Thoracic aorta (tissue), 2 donors: ENCODE data around the gene HOXC9. TPM values are rescaled to one million over a fixed set of nuclear protein-coding genes. Genes with fewer than 3 reads are reported as not detected.

Experiments used
- ATAC-seq: fragments of 150-250 bp; one replicate; pipeline ENCODE4 v1.8.0; 2017; ENCODE audit warnings: low read depth; ENCODE audit not compliant: insufficient number of reproducible peaks, low FRiP score
- DNase-seq: peaks from one replicate; pipeline ENCODE4 v3.0.0-alpha.2; 2020; ENCODE audit warnings: low spot score
- H3K27ac ChIP-seq, 2 donors: fragments of 200-600 bp; sonication (generic); 1 replicate in 1 of 2; 2 replicates in 1 of 2; pipeline ENCODE4 v1.5.1; 2016; ENCODE audit warnings: mild to moderate bottlenecking in 2 of 2, moderate library complexity in 2 of 2
- H3K27me3 ChIP-seq: fragments of 200-600 bp; sonication (generic); replicated peaks from 2 replicates; pipeline ENCODE4 v1.6.0; 2016; ENCODE audit warnings: mild to moderate bottlenecking; ENCODE audit not compliant: insufficient read depth
- H3K36me3 ChIP-seq: fragments of 200-600 bp; sonication (generic); one replicate; pipeline ENCODE4 v1.5.1; 2016
- H3K4me1 ChIP-seq, 2 donors: fragments of 200-600 bp; sonication (generic); 1 replicate in 1 of 2; 2 replicates in 1 of 2; pipeline versions ENCODE4 v1.5.1 to v1.6.0; 2016; ENCODE audit warnings: low read depth in 2 of 2, mild to moderate bottlenecking in 1 of 2; ENCODE audit not compliant: control insufficient read depth in 1 of 2
- H3K4me3 ChIP-seq: fragments of 200-600 bp; sonication (generic); 2 replicates; pipeline ENCODE4 v1.5.1; 2016; ENCODE audit warnings: mild to moderate bottlenecking
- H3K9me3 ChIP-seq: fragments of 200-600 bp; sonication (generic); 2 replicates; pipeline ENCODE4 v1.5.1; 2016
- total RNA-seq, 2 donors: library from RNA; depleted of rRNA; stranded (reverse); fragments of >200 nt; gene quantifications; one replicate each; pipeline versions ENCODE4 v1.1.0 to v1.2.3, GENCODE V29; 2016
- TF ChIP-seq, protein P1 (sequence below): fragments of 200-600 bp; sonication (generic); IDR thresholded peaks from one replicate; pipeline ENCODE4 v1.5.1; 2019; ENCODE audit warnings: antibody characterized with exemption

HOXC9 gene
- total RNA-seq, 2 donors from 2014 or later, result not detected

DNA sequence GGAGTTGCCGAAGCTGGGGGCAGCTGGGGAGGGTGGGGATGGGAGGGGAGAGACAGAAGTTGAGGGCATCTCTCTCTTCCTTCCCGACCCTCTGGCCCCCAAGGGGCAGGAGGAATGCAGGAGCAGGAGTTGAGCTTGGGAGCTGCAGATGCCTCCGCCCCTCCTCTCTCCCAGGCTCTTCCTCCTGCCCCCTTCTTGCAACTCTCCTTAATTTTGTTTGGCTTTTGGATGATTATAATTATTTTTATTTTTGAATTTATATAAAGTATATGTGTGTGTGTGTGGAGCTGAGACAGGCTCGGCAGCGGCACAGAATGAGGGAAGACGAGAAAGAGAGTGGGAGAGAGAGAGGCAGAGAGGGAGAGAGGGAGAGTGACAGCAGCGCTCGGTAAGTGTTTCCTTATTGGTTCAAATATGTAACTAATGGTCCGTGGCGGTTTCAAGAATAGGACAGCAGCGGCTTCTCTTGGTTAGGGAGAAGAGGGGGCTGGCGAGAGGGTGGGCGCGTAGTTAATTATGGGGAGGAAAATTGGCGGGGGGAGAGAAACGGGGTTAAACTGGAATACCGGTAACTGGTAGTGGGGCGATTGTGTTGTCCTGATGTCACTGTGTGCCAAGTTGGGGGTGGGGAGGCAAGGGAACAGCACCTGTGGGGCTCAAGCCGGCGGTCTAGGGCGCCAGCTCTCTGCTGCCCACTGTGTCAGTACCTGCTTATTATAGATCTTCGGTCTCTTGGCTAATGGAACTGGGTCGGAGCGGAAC, 17.2 kb downstream of the HOXC9 start:
- no peaks in the 10 kb centered on the region for H3K27me3 ChIP-seq
- H3K9me3 ChIP-seq, result no peaks in the 10 kb centered on the region
- no peaks in the 10 kb centered on the region for H3K36me3 ChIP-seq
- no peak for DNase-seq
- TF ChIP-seq, protein P1, sequence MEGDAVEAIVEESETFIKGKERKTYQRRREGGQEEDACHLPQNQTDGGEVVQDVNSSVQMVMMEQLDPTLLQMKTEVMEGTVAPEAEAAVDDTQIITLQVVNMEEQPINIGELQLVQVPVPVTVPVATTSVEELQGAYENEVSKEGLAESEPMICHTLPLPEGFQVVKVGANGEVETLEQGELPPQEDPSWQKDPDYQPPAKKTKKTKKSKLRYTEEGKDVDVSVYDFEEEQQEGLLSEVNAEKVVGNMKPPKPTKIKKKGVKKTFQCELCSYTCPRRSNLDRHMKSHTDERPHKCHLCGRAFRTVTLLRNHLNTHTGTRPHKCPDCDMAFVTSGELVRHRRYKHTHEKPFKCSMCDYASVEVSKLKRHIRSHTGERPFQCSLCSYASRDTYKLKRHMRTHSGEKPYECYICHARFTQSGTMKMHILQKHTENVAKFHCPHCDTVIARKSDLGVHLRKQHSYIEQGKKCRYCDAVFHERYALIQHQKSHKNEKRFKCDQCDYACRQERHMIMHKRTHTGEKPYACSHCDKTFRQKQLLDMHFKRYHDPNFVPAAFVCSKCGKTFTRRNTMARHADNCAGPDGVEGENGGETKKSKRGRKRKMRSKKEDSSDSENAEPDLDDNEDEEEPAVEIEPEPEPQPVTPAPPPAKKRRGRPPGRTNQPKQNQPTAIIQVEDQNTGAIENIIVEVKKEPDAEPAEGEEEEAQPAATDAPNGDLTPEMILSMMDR, result no peak
- peaks cover 14 to 27% of the 10 kb centered on the region in 2 donors for H3K4me1 ChIP-seq
- H3K4me3 ChIP-seq, result peak overlapping the region; percentile 69
- peak; percentile 7 for ATAC-seq
- H3K27ac ChIP-seq, result peak overlapping the region; percentile 81 to 98

DNA sequence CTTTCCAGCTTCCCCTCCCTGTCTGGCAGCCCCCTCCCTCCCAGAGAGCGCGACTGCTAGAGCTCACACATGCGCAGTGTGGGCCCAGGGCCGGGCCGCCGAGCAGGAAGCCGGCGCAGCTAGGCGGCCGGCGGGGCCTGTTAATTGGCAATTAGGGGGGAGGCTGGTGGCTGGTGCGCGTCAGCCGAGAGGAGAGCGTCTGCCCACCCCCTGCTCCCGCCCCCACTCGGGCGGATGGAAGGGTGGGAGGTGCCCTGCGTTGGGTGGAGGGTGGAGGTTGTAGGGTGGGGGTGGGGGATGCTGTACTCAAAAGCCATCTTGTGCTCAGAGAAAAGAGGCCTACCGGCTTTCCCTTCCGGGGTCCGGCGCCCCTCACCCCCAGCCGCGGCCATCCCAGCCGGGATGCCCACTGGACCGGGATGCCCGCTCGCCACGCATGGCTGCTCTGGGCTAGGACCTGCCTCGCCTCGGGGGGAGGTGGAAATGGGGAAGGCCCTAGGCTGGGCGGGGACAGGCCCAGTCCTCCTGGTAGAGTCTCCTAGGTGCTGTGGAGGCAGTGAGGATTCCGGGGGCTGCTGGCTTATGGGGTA, 18.0 kb downstream of the HOXC9 start:
- H3K36me3 ChIP-seq, result no peaks in the 10 kb centered on the region
- H3K27me3 ChIP-seq, result no peaks in the 10 kb centered on the region
- TF ChIP-seq, protein P1, result no peak
- peak; percentile 46 for DNase-seq
- H3K27ac ChIP-seq, result peak overlapping the region; percentile 81 to 98
- H3K4me1 ChIP-seq, result peaks cover 14 to 27% of the 10 kb centered on the region in 2 donors
- peak overlapping the region; percentile 69 for H3K4me3 ChIP-seq
- no peaks in the 10 kb centered on the region for H3K9me3 ChIP-seq
- peak; percentile 61 for ATAC-seq

DNA sequence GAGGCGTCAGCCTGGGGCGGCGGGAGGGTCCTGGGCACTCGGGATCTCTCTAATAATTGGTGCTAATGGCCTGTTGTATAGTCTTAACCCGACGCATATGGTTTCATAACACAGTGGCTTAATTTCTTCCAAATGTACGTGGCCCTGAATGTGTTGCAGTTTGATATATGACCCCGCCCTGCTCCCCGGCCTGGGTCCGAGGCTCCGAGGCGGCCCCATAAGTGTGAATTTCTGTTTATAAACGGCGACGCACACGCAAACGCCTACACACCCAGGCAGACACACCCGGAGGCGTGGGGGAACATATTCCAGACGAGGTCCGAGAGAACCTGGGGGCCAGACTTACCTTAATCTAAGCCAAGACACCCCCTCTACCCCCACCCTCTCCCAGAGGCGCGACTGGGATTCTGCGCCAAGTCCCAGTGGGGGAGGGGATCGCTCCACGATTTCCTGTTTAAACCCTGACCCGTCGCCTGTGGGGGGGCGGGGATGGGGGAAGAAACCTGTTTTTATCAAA, 18.6 kb downstream of the HOXC9 start:
- H3K27me3 ChIP-seq, result no peaks in the 10 kb centered on the region
- peaks cover 14 to 27% of the 10 kb centered on the region in 2 donors for H3K4me1 ChIP-seq
- no peaks in the 10 kb centered on the region for H3K36me3 ChIP-seq
- DNase-seq (no peak), ATAC-seq (no peak)
- peak overlapping the region; percentile 69 for H3K4me3 ChIP-seq
- TF ChIP-seq, protein P1, result no peak
- H3K9me3 ChIP-seq, result no peaks in the 10 kb centered on the region
- peak overlapping the region; percentile 81 to 98 for H3K27ac ChIP-seq

DNA sequence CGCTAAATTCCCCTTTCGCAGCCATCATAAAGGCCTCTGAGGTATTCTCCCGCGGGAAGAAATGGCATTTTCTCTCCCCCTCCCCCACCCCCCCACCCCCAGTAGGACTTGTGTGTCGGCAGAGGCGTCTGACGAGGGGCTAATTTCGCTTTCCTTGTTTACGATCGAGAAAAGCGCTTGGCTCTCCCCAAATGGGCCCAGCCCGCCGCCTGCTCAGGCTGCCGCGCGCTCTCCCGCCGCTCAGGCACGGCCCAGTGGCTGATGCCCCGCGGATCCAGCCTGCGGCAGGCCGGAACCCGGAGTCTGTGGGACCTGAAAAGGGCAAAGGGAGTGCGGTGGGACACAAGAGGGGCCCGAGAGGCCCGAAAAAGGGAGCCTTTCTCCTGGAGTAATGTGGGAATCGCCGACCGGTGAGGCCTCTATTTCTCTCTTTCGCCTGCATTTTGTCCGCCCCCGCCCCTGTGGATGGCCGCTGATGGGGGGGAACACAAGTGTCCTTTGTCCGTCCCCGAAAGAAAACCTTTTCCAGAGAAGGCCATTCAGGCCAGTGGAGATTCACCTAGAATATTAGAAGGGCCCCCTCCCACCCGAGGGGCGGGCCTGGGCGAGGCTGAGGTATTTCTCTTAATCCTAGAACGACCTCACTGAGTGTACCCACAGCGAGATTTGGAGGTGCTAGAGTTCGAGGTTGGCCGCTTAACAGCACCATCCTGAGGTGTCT, 19.3 kb downstream of the HOXC9 start:
- H3K27ac ChIP-seq, result peak overlapping the region; percentile 86 to 98
- no peaks in the 10 kb centered on the region for H3K36me3 ChIP-seq
- H3K27me3 ChIP-seq, result no peaks in the 10 kb centered on the region
- H3K9me3 ChIP-seq, result no peaks in the 10 kb centered on the region
- ATAC-seq (no peak), DNase-seq (no peak)
- TF ChIP-seq, protein P1, result no peak
- H3K4me1 ChIP-seq, result peaks cover 14 to 22% of the 10 kb centered on the region in 2 donors
- peak overlapping the region; percentile 69 for H3K4me3 ChIP-seq
